GM10248 (cell line): ENCODE data around the gene GPBP1.

Experiments
- CTCF ChIA-PET: fragments of 300-600 bp; sonication (Branson Sonifier 250); formaldehyde crosslinking; extraction: SDS; loops from one replicate; lab custom pipeline; 2021; ENCODE audit warnings: antibody characterized with exemption; lab: Yijun Ruan, JAX
- POLR2A ChIA-PET: fragments of 350-650 bp; sonication (Branson Sonifier 250); formaldehyde crosslinking; extraction: SDS; loops from one replicate; lab custom pipeline; 2020; ENCODE audit warnings: antibody characterized with exemption; lab: Yijun Ruan, JAX
- DNase-seq: peaks from one replicate; pipeline ENCODE4 v3.0.0; 2012; ENCODE audit errors: extremely low spot score
- CTCF ChIP-seq: IDR thresholded peaks from 2 replicates; pipeline ENCODE4 v1.5.1; 2012; ENCODE audit warnings: mild to moderate bottlenecking, low read depth; ENCODE audit errors: extremely low read depth, missing control alignments, control extremely low read depth

The GPBP1 gene

DNA sequence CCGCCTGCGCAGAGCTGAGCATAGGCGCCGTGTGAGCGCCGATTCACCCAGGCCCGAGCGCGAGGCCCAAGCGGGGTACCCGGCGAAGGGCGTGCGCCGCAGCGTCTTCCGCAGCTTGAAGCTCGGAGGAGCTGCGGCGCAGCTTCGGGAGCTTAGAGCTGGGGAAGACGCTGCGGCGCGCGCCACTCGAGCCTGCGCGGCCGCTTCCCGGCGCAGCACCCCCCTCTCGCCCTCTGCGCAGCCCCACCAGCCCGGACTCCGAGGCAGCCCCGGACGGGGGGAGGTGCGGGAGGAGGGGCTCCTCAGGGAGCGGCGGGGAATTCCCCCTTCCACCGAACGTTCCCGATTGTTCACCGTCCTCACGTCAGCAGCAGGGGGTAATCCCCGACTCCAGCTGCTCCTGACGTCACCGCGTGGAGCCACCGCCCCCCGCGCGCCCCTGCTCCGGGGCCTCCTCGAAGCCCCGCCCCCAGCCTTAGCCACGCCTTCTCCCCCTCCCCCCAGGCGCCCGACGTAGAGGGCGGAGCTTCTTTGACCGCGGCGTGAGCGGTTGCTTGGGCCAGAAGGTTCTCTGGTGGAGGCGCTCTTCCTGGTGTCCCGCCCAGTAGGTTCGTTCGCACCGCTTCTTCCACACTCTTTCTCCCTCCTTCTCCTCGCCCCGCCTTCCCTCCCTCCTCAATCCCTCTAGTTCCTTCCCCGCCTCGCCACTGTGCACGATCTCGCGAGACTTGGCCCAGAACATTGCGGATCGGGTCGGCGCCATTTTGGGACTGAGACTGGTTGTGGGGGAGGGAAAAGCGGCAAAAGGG lies at the start of gene GPBP1:
GPBP1 (plus strand) TSS at position 741 of the 809 bp plus-strand sequence. CDS start 40,072 bp downstream, outside the sequence.
- peak; percentile 98 for DNase-seq
- ChIA-PET POLR2A (interaction anchor here (0.6 to 1.4 kb wide), 5 partner anchors 10 to 264 kb away, joined by 3 to 5 read pairs (median 4); partner anchors contain the start of gene SETD9), CTCF (interaction anchor here (1.9 kb wide), 1 partner anchor 17 kb away, joined by 8 read pairs; no protein-coding TSS in a partner anchor)
- TF ChIP-seq CTCF: no peak

DNA sequence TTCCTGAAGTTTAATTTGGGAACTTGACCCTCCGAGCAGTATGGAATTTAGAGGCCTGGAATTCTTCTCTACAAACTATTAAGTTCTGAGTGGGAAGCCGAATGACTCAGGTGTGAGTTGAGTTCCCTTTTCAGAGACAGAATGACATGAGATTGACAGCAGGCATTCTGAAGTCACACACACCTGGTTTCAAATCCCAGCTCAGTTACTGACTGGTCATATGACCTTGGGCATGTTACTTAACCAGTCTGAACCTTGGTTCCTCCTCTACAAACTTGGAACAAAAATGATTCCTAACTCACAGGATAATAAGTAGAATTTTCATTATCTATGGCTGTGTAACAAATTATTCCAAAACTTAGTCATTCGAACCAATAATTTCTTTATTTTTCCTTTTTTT lies 45.5 kb upstream of the GPBP1 start:
- no peak for TF ChIP-seq CTCF
- CTCF ChIA-PET: interaction anchor here (1.0 kb wide), 1 partner anchor 9 kb away, joined by 4 read pairs; no protein-coding TSS in a partner anchor

DNA sequence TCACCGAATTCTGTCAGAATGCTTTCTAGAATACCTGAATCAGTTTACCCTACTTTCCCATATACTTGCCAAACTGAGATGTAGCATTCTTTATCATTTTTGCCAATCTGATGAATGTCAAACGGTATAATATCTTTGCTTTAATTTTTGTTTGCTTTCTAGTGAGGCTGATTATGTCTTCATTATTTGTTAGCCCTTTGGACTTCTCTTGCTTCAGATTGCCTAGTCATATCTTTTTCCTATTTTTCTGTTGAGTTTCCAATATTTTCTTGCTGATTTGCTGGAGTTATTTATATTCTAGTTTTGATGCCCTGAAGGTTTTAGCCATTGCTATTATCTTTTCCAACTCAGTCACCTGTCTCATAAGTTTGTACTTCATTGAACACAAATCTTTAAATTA lies 40.3 kb upstream of the GPBP1 start:
- TF ChIP-seq CTCF: no peak
- ChIA-PET POLR2A (no interaction called here), CTCF (interaction anchor here (1.4 kb wide), 1 partner anchor 10 kb away, joined by 3 read pairs; no protein-coding TSS in a partner anchor)
- DNase-seq: no peak

More for the DNA sequence above, 45.5 kb upstream of the GPBP1 start:
- DNase-seq: no peak
- POLR2A ChIA-PET: no interaction called here

DNA sequence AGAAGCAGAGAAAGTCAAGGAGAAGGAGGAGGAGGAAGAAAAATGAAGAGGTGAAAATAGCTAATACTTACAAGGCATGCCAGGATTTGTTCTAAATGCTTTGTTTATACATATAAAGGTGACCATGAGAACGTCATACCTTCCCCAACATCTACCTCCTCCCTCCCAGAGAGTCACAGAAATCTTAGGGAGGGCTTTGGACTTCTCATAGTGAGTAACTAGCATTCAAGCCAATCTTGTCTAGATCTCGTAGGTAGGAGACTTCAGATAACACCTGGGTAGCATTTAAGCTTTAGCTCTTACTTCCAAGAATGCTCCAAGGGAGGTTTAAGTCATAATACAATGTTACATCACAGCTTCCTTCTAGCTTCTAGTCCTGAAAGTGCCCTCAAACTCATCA lies 36.5 kb upstream of the GPBP1 start:
- POLR2A ChIA-PET: no interaction called here
- CTCF ChIA-PET: interaction anchor here (0.9 to 4.0 kb wide), 24 partner anchors 9 to 871 kb away, joined by 3 to 60 read pairs (median 5); partner anchors contain the start of gene SETD9
- TF ChIP-seq CTCF: no peak
- DNase-seq: no peak

GRCh38 chr5:57152316-57152715 lies 21.5 kb upstream of the GPBP1 start:
- ChIA-PET CTCF (interaction anchor here (1.2 kb wide), 1 partner anchor 15 kb away, joined by 3 read pairs; no protein-coding TSS in a partner anchor), POLR2A (no interaction called here)
- TF ChIP-seq CTCF: no peak
- no peak for DNase-seq

DNA sequence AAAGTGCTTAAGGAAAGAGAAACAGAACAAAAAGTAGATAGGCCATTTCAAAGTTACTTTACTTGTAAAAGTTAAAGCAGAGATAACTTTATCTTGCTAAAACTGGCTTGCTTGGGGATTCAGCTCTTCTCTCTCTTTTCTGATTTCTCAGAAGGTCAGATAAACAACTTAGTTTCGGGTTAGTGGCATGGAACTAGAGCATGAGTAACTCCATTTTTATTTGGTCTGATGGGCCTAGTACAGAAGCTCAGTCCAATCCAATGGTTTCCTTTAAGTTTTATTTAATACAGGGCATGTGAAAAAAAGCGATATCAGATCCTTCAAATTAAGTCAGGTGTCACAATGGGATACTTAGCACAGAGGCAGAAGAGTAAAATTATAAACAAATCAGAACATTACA lies 18.8 kb upstream of the GPBP1 start:
- ChIA-PET CTCF (interaction anchor here (1.3 to 1.6 kb wide), 4 partner anchors 10 to 31 kb away, joined by 3 to 6 read pairs (median 5); no protein-coding TSS in a partner anchor), POLR2A (no interaction called here)
- no peak for DNase-seq
- TF ChIP-seq CTCF: no peak
